Liver (tissue), 3 donors: Measurements from ENCODE around the gene PDGFA.

ENCODE experiments used
- CTCF ChIP-seq: fragments of 150-350 bp; IDR thresholded peaks from 2 replicates; pipeline ENCODE4 v1.5.1; 2017; ENCODE audit warnings: improper control_type of control experiment, low read depth, low read length; ENCODE audit not compliant: missing input control
- EGR1 ChIP-seq, 2 donors: IDR thresholded peaks; 2 replicates each; pipeline ENCODE4 v1.6.1; 2016 to 2018; ENCODE audit warnings: antibody characterized with exemption in 2 of 2, low read depth in 2 of 2
- RAD21 ChIP-seq, 2 donors: IDR thresholded peaks; 2 replicates each; pipeline ENCODE4 v1.6.1; 2016; ENCODE audit warnings: antibody characterized with exemption in 2 of 2, mild to moderate bottlenecking in 2 of 2
- REST ChIP-seq: IDR thresholded peaks from 2 replicates; pipeline ENCODE4 v1.6.1; 2016; ENCODE audit warnings: antibody characterized with exemption, mild to moderate bottlenecking
- YY1 ChIP-seq: IDR thresholded peaks from 2 replicates; pipeline ENCODE4 v1.6.1; 2016; ENCODE audit warnings: antibody characterized with exemption, mild to moderate bottlenecking
- ZBTB33 ChIP-seq: IDR thresholded peaks from 2 replicates; pipeline ENCODE4 v1.6.1; 2016; ENCODE audit warnings: antibody characterized with exemption
- donor health status: healthy.
- donor health status: healthy.

GRCh38 chr7:458511-459245 is 61.0 kb downstream of the PDGFA start:
- no peak for TF ChIP-seq CTCF
- TF ChIP-seq REST, result no peak
- TF ChIP-seq EGR1 (IDR thresholded peaks at IDR 0.05; ENCODE audit: low read depth in 2 of 2), result no peak
- TF ChIP-seq YY1, result no peak
- TF ChIP-seq ZBTB33, result no peak
- TF ChIP-seq RAD21 (IDR thresholded peaks at IDR 0.05), result no peak
